ENCODE data around the gene C4orf50.

C4orf50 gene

DNA sequence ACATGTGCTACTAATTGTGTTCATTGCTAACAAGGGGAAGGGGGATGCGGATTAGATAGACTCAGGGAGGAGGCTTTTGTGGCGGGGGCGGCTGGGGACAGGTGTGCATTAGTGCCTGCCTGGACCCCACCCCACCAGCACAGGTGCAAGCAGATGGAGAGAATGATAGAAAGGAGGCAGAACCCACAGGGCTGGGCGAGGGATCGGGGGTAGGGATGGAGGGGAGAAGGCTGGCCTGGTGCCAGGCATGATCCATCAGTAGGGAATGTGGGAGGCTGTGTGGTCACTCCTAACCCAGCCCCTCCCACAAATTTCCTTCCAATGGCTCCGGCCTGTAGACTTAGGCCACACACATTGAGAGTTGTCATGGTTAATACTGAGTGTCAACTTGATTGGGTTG, 94.9 kb downstream of the C4orf50 start:
- no peak for TF ChIP-seq ARNT (IDR thresholded peaks at IDR 0.05)
- no peak for TF ChIP-seq SUZ12 (IDR thresholded peaks at IDR 0.05)
- no peak for TF ChIP-seq L3MBTL2 (conservative IDR thresholded peaks at IDR 0.05)
- no peak for TF ChIP-seq CTBP1 (IDR thresholded peaks at IDR 0.05; ENCODE audit: borderline replicate concordance)
- no peak for TF ChIP-seq FOXK2 (IDR thresholded peaks at IDR 0.05)
- no peak for TF ChIP-seq TARDBP (IDR thresholded peaks at IDR 0.05)
- CTCF ChIA-PET, result no interaction called here
- POLR2A ChIA-PET, result no interaction called here
- DNase-seq (ENCODE audit: extremely low spot score), result no peak

GRCh38 chr4:5922556-5922955, 95.7 kb downstream of the C4orf50 start:
- DNase-seq (ENCODE audit: extremely low spot score), result no peak
- ChIA-PET POLR2A (no interaction called here), CTCF (no interaction called here)
- TF ChIP-seq FOXA1 (IDR thresholded peaks at IDR 0.05) (no peak), SP1 (IDR thresholded peaks at IDR 0.05) (no peak)

- ChIA-PET POLR2A (no interaction called here), CTCF (no interaction called here)
- no peak for DNase-seq (ENCODE audit: extremely low spot score)
- TF ChIP-seq FOXK2 (IDR thresholded peaks at IDR 0.05), result no peak
- no peak for TF ChIP-seq SP1 (IDR thresholded peaks at IDR 0.05)
- TF ChIP-seq SUZ12 (IDR thresholded peaks at IDR 0.05), result no peak
- TF ChIP-seq FOXA1 (IDR thresholded peaks at IDR 0.05), result no peak
- no peak for TF ChIP-seq NFRKB (IDR thresholded peaks at IDR 0.05)
- TF ChIP-seq ELF4 (IDR thresholded peaks at IDR 0.05), result no peak
- no peak for TF ChIP-seq L3MBTL2 (conservative IDR thresholded peaks at IDR 0.05)
- no peak for TF ChIP-seq CTBP1 (IDR thresholded peaks at IDR 0.05; ENCODE audit: borderline replicate concordance)
- TF ChIP-seq ARNT (IDR thresholded peaks at IDR 0.05), result no peak
- TF ChIP-seq FOXM1 (IDR thresholded peaks at IDR 0.05; ENCODE audit: borderline replicate concordance), result no peak
- no peak for TF ChIP-seq BHLHE40 (IDR thresholded peaks at IDR 0.05; ENCODE audit: borderline replicate concordance)
- no peak for TF ChIP-seq LEF1 (IDR thresholded peaks at IDR 0.05; ENCODE audit: borderline replicate concordance)
- no peak for TF ChIP-seq TARDBP (IDR thresholded peaks at IDR 0.05)
- TF ChIP-seq ZNF384 (IDR thresholded peaks at IDR 0.05), result no peak
- TF ChIP-seq HDGF (IDR thresholded peaks at IDR 0.05; ENCODE audit: borderline replicate concordance), result no peak
- TF ChIP-seq, protein P1, sequence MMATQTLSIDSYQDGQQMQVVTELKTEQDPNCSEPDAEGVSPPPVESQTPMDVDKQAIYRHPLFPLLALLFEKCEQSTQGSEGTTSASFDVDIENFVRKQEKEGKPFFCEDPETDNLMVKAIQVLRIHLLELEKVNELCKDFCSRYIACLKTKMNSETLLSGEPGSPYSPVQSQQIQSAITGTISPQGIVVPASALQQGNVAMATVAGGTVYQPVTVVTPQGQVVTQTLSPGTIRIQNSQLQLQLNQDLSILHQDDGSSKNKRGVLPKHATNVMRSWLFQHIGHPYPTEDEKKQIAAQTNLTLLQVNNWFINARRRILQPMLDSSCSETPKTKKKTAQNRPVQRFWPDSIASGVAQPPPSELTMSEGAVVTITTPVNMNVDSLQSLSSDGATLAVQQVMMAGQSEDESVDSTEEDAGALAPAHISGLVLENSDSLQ (IDR thresholded peaks at IDR 0.05), result no peak
Measured at GRCh38 chr4:5921981-5922380, 96.2 kb downstream of the C4orf50 start.

DNA sequence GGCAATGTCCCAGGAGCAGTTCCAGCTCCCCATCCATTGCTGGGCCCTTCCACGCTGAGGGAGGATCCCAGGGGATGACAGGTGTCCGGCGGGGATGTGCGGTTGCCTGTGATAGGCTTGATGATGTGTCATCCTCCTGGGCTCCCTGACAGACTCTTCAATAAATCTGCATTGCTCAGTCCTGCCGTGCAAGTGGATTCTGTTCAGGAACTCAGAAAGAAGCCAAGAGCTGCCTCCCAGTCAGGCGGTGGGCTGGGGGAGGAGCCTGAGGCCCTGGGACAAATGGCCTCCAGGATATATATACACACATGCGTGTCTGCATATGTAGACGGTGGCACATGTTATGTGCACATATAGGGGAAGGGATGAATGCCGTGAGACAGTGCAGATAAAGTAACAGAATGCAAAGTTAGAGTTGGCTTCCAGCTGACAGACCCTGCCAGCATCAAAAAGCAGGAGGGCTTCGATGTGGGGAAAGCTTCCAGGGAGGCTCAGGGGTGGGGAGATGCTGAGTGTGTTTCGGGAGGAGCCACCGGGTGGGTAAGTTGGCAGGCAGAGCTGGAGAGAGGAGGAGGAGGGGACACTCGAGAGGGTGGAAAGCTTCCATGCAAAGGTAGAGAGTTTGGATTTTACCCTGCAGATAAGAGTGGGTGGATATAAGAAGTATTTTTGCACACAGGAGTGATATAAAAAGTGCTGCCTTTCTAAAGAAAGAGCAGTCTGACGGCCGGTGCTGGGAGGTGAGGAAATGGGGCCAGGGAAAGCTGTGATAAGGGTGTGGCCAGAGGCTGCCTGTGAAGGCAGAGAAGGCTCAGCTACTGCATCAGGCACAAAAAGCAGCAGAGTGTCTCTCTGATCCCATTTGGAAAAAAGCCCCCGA, 96.9 kb downstream of the C4orf50 start:
- ChIA-PET CTCF (no interaction called here), POLR2A (interaction anchor here (0.6 kb wide), 1 partner anchor 9 kb away, joined by 3 read pairs; no protein-coding TSS in a partner anchor)
- TF ChIP-seq SP1 (IDR thresholded peaks at IDR 0.05), result no peak
- TF ChIP-seq, protein P1 (IDR thresholded peaks at IDR 0.05), result no peak
- TF ChIP-seq FOXA1 (IDR thresholded peaks at IDR 0.05), result no peak
- no peak for TF ChIP-seq L3MBTL2 (conservative IDR thresholded peaks at IDR 0.05)
- TF ChIP-seq SUZ12 (IDR thresholded peaks at IDR 0.05), result no peak
- TF ChIP-seq ARNT (IDR thresholded peaks at IDR 0.05), result no peak
- TF ChIP-seq HDGF (IDR thresholded peaks at IDR 0.05; ENCODE audit: borderline replicate concordance), result no peak
- no peak for TF ChIP-seq FOXM1 (IDR thresholded peaks at IDR 0.05; ENCODE audit: borderline replicate concordance)
- no peak for TF ChIP-seq FOXK2 (IDR thresholded peaks at IDR 0.05)
- no peak for TF ChIP-seq TARDBP (IDR thresholded peaks at IDR 0.05)
- TF ChIP-seq ZNF384 (IDR thresholded peaks at IDR 0.05), result no peak
- TF ChIP-seq BHLHE40 (IDR thresholded peaks at IDR 0.05; ENCODE audit: borderline replicate concordance), result no peak
- TF ChIP-seq LEF1 (IDR thresholded peaks at IDR 0.05; ENCODE audit: borderline replicate concordance), result no peak
- no peak for DNase-seq (ENCODE audit: extremely low spot score)

GRCh38 chr4:5919571-5919970, 98.7 kb downstream of the C4orf50 start:
- no peak for TF ChIP-seq SUZ12 (IDR thresholded peaks at IDR 0.05)
- TF ChIP-seq, protein P1 (IDR thresholded peaks at IDR 0.05), result no peak
- TF ChIP-seq TARDBP (IDR thresholded peaks at IDR 0.05), result no peak
- no peak for TF ChIP-seq ELF4 (IDR thresholded peaks at IDR 0.05)
- TF ChIP-seq FOXA1 (IDR thresholded peaks at IDR 0.05), result no peak
- no peak for TF ChIP-seq L3MBTL2 (conservative IDR thresholded peaks at IDR 0.05)
- TF ChIP-seq HDGF (IDR thresholded peaks at IDR 0.05; ENCODE audit: borderline replicate concordance), result no peak
- no peak for TF ChIP-seq ARNT (IDR thresholded peaks at IDR 0.05)
- TF ChIP-seq CTBP1 (IDR thresholded peaks at IDR 0.05; ENCODE audit: borderline replicate concordance), result no peak
- TF ChIP-seq ZNF384 (IDR thresholded peaks at IDR 0.05), result no peak
- no peak for TF ChIP-seq BHLHE40 (IDR thresholded peaks at IDR 0.05; ENCODE audit: borderline replicate concordance)
- TF ChIP-seq FOXK2 (IDR thresholded peaks at IDR 0.05), result no peak
- POLR2A ChIA-PET, result no interaction called here
- no peak for DNase-seq (ENCODE audit: extremely low spot score)
- CTCF ChIA-PET, result no interaction called here

DNA sequence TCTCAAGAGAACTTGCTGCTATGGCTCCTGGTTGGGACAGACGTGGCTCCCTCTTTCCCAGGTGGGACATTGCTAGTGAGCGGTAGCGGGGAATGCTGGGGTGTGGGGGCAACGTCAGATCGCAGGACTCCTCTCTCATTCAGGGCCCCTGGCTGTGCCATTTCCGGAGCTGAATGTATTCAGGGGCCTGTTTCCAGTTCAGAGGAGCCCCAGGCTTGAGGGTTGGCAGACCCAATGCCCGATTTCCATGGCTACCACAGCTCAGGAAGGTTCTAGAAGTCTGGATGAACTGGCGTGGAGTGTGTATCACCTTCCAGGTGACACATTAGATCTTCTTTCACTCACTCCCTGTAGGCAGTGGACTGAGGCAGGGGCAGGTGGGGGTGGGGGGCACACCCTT, 99.2 kb downstream of the C4orf50 start:
- TF ChIP-seq FOXK2 (IDR thresholded peaks at IDR 0.05), result no peak
- no peak for TF ChIP-seq ZNF384 (IDR thresholded peaks at IDR 0.05)
- TF ChIP-seq FOXM1 (IDR thresholded peaks at IDR 0.05; ENCODE audit: borderline replicate concordance), result no peak
- TF ChIP-seq, protein P1 (IDR thresholded peaks at IDR 0.05), result no peak
- no peak for TF ChIP-seq L3MBTL2 (conservative IDR thresholded peaks at IDR 0.05)
- no peak for TF ChIP-seq CTBP1 (IDR thresholded peaks at IDR 0.05; ENCODE audit: borderline replicate concordance)
- TF ChIP-seq ARNT (IDR thresholded peaks at IDR 0.05), result no peak
- TF ChIP-seq LEF1 (IDR thresholded peaks at IDR 0.05; ENCODE audit: borderline replicate concordance), result no peak
- TF ChIP-seq FOXA1 (IDR thresholded peaks at IDR 0.05), result no peak
- TF ChIP-seq HDGF (IDR thresholded peaks at IDR 0.05; ENCODE audit: borderline replicate concordance), result no peak
- TF ChIP-seq TARDBP (IDR thresholded peaks at IDR 0.05), result no peak
- TF ChIP-seq NFRKB (IDR thresholded peaks at IDR 0.05), result no peak
- TF ChIP-seq ELF4 (IDR thresholded peaks at IDR 0.05), result no peak
- ChIA-PET POLR2A (no interaction called here), CTCF (no interaction called here)
- DNase-seq (ENCODE audit: extremely low spot score), result no peak
